ENCODE results near the gene NSG1. TPM values are rescaled to one million over a fixed set of nuclear protein-coding genes. Genes with fewer than 3 reads are reported as not detected.

Gene NSG1
- polyA plus RNA-seq, 1 experiment, result 10.4 TPM

GRCh38 chr4:4396628-4397440 is 9.9 kb downstream of the NSG1 start:
- no peak for TF ChIP-seq CTCF (IDR thresholded peaks at IDR 0.05; ENCODE audit: low read depth, low read length)
- no peak overlapping the region; the same call in 1 of the 2 replicates for H3K4me3 ChIP-seq (ENCODE audit: low read depth, low read length)
- peaks cover 4% of the 10 kb centered on the region for H3K9me3 ChIP-seq (ENCODE audit: control insufficient read depth, insufficient read depth, low read length)
- peaks cover 42% of the 10 kb centered on the region for H3K27me3 ChIP-seq (ENCODE audit: control insufficient read depth, insufficient read depth, low read length)
- H3K27ac ChIP-seq (ENCODE audit: low read depth, low read length), result peak overlapping the region; percentile 77
- peak; percentile 46 for DNase-seq (ENCODE audit: low read depth, low spot score)
- ChIA-PET CTCF (interaction anchor here (0.7 to 2.2 kb wide), 2 partner anchors 24 to 34 kb away, joined by 6 to 8 read pairs; no protein-coding TSS in a partner anchor), POLR2A (interaction anchor here (0.7 kb wide), 5 partner anchors 34 to 1397 kb away, joined by 3 to 6 read pairs (median 4); no protein-coding TSS in a partner anchor)

GRCh38 chr4:4397441-4397819 is 10.5 kb downstream of the NSG1 start:
- DNase-seq (ENCODE audit: low read depth, low spot score), result no peak
- CTCF ChIA-PET, result no interaction called here

DNA sequence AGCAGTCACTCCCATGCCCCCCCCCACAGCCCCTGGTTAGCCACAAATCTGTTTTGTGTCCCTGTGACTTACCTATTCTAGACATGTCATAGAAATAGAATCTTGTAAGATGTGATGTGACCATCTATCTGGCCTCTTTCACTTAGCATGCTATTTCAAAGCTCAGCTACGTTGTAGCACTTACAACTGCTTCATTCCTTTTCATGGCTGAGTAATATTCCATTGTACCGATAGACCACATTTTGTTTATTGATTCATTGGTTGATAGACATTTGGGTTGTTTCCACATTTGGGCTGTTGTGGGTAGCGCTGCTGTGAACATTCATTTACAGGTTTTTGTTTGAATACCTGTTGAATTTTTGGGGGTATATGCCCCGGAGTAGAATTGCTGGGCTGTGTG is 11.5 kb downstream of the NSG1 start:
- no peak overlapping the region for H3K27ac ChIP-seq (ENCODE audit: low read depth, low read length)
- ChIA-PET POLR2A (no interaction called here), CTCF (no interaction called here)
- DNase-seq (ENCODE audit: low read depth, low spot score), result no peak
- H3K9me3 ChIP-seq (ENCODE audit: control insufficient read depth, insufficient read depth, low read length), result peaks cover 4% of the 10 kb centered on the region
- TF ChIP-seq CTCF (IDR thresholded peaks at IDR 0.05; ENCODE audit: low read depth, low read length), result no peak
- H3K27me3 ChIP-seq (ENCODE audit: control insufficient read depth, insufficient read depth, low read length), result peaks cover 35% of the 10 kb centered on the region
- H3K4me3 ChIP-seq (ENCODE audit: low read depth, low read length), result no peak overlapping the region

More at GRCh38 chr4:4397441-4397819, 10.5 kb downstream of the NSG1 start:
- peaks cover 4% of the 10 kb centered on the region for H3K9me3 ChIP-seq (ENCODE audit: control insufficient read depth, insufficient read depth, low read length)
- POLR2A ChIA-PET, result no interaction called here
- no peak overlapping the region for H3K4me3 ChIP-seq (ENCODE audit: low read depth, low read length)
- peaks cover 36% of the 10 kb centered on the region for H3K27me3 ChIP-seq (ENCODE audit: control insufficient read depth, insufficient read depth, low read length)
- H3K27ac ChIP-seq (ENCODE audit: low read depth, low read length), result no peak overlapping the region
- no peak for TF ChIP-seq CTCF (IDR thresholded peaks at IDR 0.05; ENCODE audit: low read depth, low read length)

DNA sequence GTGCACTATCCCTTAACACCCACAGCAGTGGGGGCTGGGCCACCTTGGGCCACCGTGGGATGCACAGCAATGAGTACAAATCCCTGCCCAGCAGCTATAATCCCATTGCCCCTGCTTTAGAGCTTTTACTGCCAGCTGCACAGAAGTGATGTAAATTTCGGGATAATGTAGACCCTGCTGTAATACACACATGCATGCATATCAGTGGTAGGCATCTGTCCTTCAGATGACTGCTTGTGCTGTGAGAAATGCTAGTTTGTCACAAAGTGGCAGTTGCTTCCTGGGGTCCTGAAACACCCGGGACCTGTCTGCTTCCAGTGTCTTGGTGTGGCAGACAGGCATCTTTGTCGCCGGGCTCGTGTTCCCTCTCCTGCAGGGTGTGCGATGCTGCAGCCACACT is 14.1 kb downstream of the NSG1 start:
- ChIA-PET POLR2A (no interaction called here), CTCF (no interaction called here)
- Histone ChIP-seq H3K9me3 (ENCODE audit: control insufficient read depth, insufficient read depth, low read length) (peaks cover 4% of the 10 kb centered on the region), H3K27me3 (ENCODE audit: control insufficient read depth, insufficient read depth, low read length) (peaks cover 15% of the 10 kb centered on the region), H3K27ac (ENCODE audit: low read depth, low read length) (no peak overlapping the region), H3K4me3 (ENCODE audit: low read depth, low read length) (no peak overlapping the region)
- TF ChIP-seq CTCF (IDR thresholded peaks at IDR 0.05; ENCODE audit: low read depth, low read length), result no peak
- no peak for DNase-seq (ENCODE audit: low read depth, low spot score)

GRCh38 chr4:4402966-4403365 is 16.1 kb downstream of the NSG1 start:
- Histone ChIP-seq H3K9me3 (ENCODE audit: control insufficient read depth, insufficient read depth, low read length) (no peaks in the 10 kb centered on the region; the same call in 1 of the 2 replicates), H3K27ac (ENCODE audit: low read depth, low read length) (no peak overlapping the region), H3K27me3 (ENCODE audit: control insufficient read depth, insufficient read depth, low read length) (peaks cover 8% of the 10 kb centered on the region), H3K4me3 (ENCODE audit: low read depth, low read length) (no peak overlapping the region)
- ChIA-PET CTCF (no interaction called here), POLR2A (no interaction called here)
- TF ChIP-seq CTCF (IDR thresholded peaks at IDR 0.05; ENCODE audit: low read depth, low read length), result no peak
- DNase-seq (ENCODE audit: low read depth, low spot score), result no peak
